Measurements from ENCODE around the gene NFIC. TPM values are rescaled to one million over a fixed set of nuclear protein-coding genes. Genes with fewer than 3 reads are reported as not detected.
"Not testable (repeated sequence)": the region's sequence is repeated elsewhere in the genome, so short reads cannot be mapped to it uniquely, and the experiment has no call there.

NFIC gene
- total RNA-seq, 2 experiments from 2014 or later = 1.5 to 1.7 TPM

DNA sequence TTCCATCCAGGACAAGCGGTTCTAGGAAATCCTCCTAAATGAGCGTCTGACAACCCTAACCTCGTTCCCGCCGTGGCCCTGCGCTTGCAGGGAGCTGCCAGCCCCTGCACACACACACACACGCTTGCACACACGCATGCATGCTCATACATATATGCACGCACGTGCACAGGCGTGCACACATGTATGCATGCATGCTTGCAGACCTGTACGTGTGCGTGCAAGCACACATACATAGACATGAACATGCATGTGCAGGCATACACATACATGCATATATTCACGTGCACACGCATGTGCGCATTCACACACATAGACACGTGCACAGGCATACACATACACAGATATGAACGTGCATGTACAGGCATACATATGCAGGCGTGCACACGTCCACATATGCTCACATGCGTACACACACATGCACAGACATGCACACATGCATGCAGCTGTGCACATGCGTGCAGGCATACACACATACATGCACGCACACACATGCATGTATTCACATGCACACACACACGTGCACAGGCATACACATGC lies 78.4 kb downstream of the NFIC start:
- H3K4me1 ChIP-seq (ENCODE audit: insufficient read depth, low read length, poor library complexity, severe bottlenecking) = no peaks in the 10 kb centered on the region
- H3K36me3 ChIP-seq (ENCODE audit: insufficient read depth, low read length) = no peaks in the 10 kb centered on the region
- no peak for DNase-seq (ENCODE audit: low spot score)
- no peaks in the 10 kb centered on the region for H3K79me2 ChIP-seq (ENCODE audit: insufficient read depth, low read depth, low read length)
- H4K20me1 ChIP-seq (ENCODE audit: insufficient read depth, low read length) = no peaks in the 10 kb centered on the region
- no TSS peak for BruUV-seq (replicated peaks)
- no peak overlapping the region for H3K27ac ChIP-seq (ENCODE audit: low read depth, low read length, poor library complexity, severe bottlenecking)
- TF ChIP-seq CTCF (conservative IDR thresholded peaks at IDR 0.05; ENCODE audit: low read length) (no peak), EZH2phosphoT487 (IDR thresholded peaks at IDR 0.05; ENCODE audit: borderline replicate concordance, low read depth, low read length) (no peak)
- no peaks in the 10 kb centered on the region for H3K9me3 ChIP-seq (ENCODE audit: low read length)
- intact Hi-C loops (cut with micrococcal nuclease; ENCODE audit: unreplicated experiment) = loop anchor here (5.0 kb wide), 1 partner anchor 117 kb away; no protein-coding TSS in a partner anchor
- POLR2A ChIA-PET = no interaction called here
- no peak overlapping the region for H3K4me3 ChIP-seq (ENCODE audit: low read depth, low read length, poor library complexity, severe bottlenecking)
- no peaks in the 10 kb centered on the region for H3K9me2 ChIP-seq (ENCODE audit: insufficient read depth, low read length)
- CTCF ChIA-PET (ENCODE audit: unreplicated experiment) = no interaction called here
- no peak overlapping the region for H2AFZ ChIP-seq (ENCODE audit: low read length)
- H3K4me2 ChIP-seq (ENCODE audit: low read length) = no peak overlapping the region

DNA sequence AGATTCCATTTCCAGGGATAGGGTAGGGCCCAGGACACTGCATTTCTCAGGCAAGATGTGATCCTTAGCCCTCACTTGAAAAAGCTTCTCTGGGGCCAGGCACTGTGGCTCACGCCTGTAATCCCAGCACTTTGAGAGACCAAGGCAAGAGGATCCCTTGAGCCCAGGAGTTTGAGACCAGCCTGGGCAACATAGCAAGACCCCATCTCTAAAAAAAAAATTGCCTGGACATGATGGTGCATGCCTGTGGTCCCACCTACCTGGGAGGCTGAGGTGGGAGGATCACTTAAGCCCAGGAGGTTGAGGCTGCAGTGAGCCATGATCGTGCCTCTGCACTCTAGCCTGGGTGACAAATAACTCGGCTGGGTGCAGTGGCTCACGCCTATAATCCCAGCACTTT lies 80.3 kb downstream of the NFIC start:
- POLR2A ChIA-PET; H2AFZ ChIP-seq (ENCODE audit: low read length); H3K9me2 ChIP-seq (ENCODE audit: insufficient read depth, low read length); intact Hi-C loops (cut with micrococcal nuclease; ENCODE audit: unreplicated experiment); H3K4me2 ChIP-seq (ENCODE audit: low read length); H3K9me3 ChIP-seq (ENCODE audit: low read length); H4K20me1 ChIP-seq (ENCODE audit: insufficient read depth, low read length); H3K4me1 ChIP-seq (ENCODE audit: insufficient read depth, low read length, poor library complexity, severe bottlenecking); CTCF ChIA-PET (ENCODE audit: unreplicated experiment); H3K27ac ChIP-seq (ENCODE audit: low read depth, low read length, poor library complexity, severe bottlenecking); H3K4me3 ChIP-seq (ENCODE audit: low read depth, low read length, poor library complexity, severe bottlenecking); DNase-seq (ENCODE audit: low spot score); BruUV-seq (replicated peaks); H3K79me2 ChIP-seq (ENCODE audit: insufficient read depth, low read depth, low read length); H3K36me3 ChIP-seq (ENCODE audit: insufficient read depth, low read length): not testable (repeated sequence)

GRCh38 chr19:3448616-3449334 lies 82.4 kb downstream of the NFIC start:
- POLR2A ChIA-PET = no interaction called here
- H2AFZ ChIP-seq (ENCODE audit: low read length) = no peak overlapping the region
- H3K9me3 ChIP-seq (ENCODE audit: low read length) = no peaks in the 10 kb centered on the region
- H3K27ac ChIP-seq (ENCODE audit: low read depth, low read length, poor library complexity, severe bottlenecking) = no peak overlapping the region
- CTCF ChIA-PET (ENCODE audit: unreplicated experiment) = no interaction called here
- no peaks in the 10 kb centered on the region for H3K9me2 ChIP-seq (ENCODE audit: insufficient read depth, low read length)
- H4K20me1 ChIP-seq (ENCODE audit: insufficient read depth, low read length) = no peaks in the 10 kb centered on the region
- no peak for DNase-seq (ENCODE audit: low spot score)
- intact Hi-C loops (cut with micrococcal nuclease; ENCODE audit: unreplicated experiment) = no loop called here
- no peak overlapping the region for H3K4me2 ChIP-seq (ENCODE audit: low read length)
- no peaks in the 10 kb centered on the region for H3K4me1 ChIP-seq (ENCODE audit: insufficient read depth, low read length, poor library complexity, severe bottlenecking)
- H3K36me3 ChIP-seq (ENCODE audit: insufficient read depth, low read length) = no peaks in the 10 kb centered on the region
- H3K79me2 ChIP-seq (ENCODE audit: insufficient read depth, low read depth, low read length) = no peaks in the 10 kb centered on the region
- H3K4me3 ChIP-seq (ENCODE audit: low read depth, low read length, poor library complexity, severe bottlenecking) = no peak overlapping the region
- TF ChIP-seq CTCF (conservative IDR thresholded peaks at IDR 0.05; ENCODE audit: low read length) (no peak), EZH2phosphoT487 (IDR thresholded peaks at IDR 0.05; ENCODE audit: borderline replicate concordance, low read depth, low read length) (no peak)
- no TSS peak for BruUV-seq (replicated peaks)
